ENCODE results near the gene ZNF778. TPM values are rescaled to one million over a fixed set of nuclear protein-coding genes. Genes with fewer than 3 reads are reported as not detected.

Gene ZNF778
- total and polyA plus RNA-seq, 2 of the 13 experiments (the other 11 are each of a cell fraction or from before 2014, with no cell fraction given): 3.8 to 7.2 TPM

- TF ChIP-seq ZNF800 (CRISPR knock-in tag; IDR thresholded peaks at IDR 0.05): peak; percentile 96
- TF ChIP-seq ZNF121 (CRISPR knock-in tag; IDR thresholded peaks at IDR 0.05): peak; percentile 82
- peak; percentile 82; the same call in 1 of the 2 replicates for TF ChIP-seq ZNF614 (CRISPR knock-in tag; IDR thresholded peaks at IDR 0.05; ENCODE audit: borderline replicate concordance)
- TF ChIP-seq ZNF329 (CRISPR knock-in tag; IDR thresholded peaks at IDR 0.05; ENCODE audit: low read depth): peak; percentile 32; the same call in 1 of the 2 replicates
- peak; percentile 92 for TF ChIP-seq MAX (IDR thresholded peaks at IDR 0.05)
- TF ChIP-seq TMF1 (CRISPR knock-in tag; IDR thresholded peaks at IDR 0.05; ENCODE audit: low read depth): peak; percentile 90
- TF ChIP-seq RNF2 (conservative IDR thresholded peaks at IDR 0.05; ENCODE audit: low read depth): peak; percentile 88
- TF ChIP-seq POGK (CRISPR knock-in tag; conservative IDR thresholded peaks at IDR 0.05): peak; percentile 60; the same call in 1 of the 2 replicates
- peak; percentile 10; the same call in 1 of the 2 replicates for TF ChIP-seq ZBTB33 (CRISPR knock-in tag; IDR thresholded peaks at IDR 0.05)
- peak; percentile 58 for TF ChIP-seq NRL (CRISPR knock-in tag; IDR thresholded peaks at IDR 0.05; ENCODE audit: borderline replicate concordance)
- TF ChIP-seq MAZ (IDR thresholded peaks at IDR 0.05; ENCODE audit: borderline replicate concordance, low read depth, low read length): peak; percentile 62
- peak; percentile 96 for TF ChIP-seq MAZ (CRISPR knock-in tag; IDR thresholded peaks at IDR 0.05; ENCODE audit: low read depth)
Observed at GRCh38 chr16:89192186-89192955, 25.1 kb upstream of the ZNF778 start (continued).

Measured in HepG2 (cell line).